SK-N-SH (cell line): ENCODE measurements around the gene NREP. TPM values are rescaled to one million over a fixed set of nuclear protein-coding genes. Genes with fewer than 3 reads are reported as not detected.

Experiments used
- CTCF ChIA-PET: fragments of 300-600, 350-600 bp; formaldehyde crosslinking; extraction: SDS; loops from one replicate; lab custom pipeline; 2021; lab: Yijun Ruan, JAX
- POLR2A ChIA-PET: fragments of 350-600 bp; sonication (Branson Sonifier 250); formaldehyde crosslinking; extraction: SDS; loops from one replicate; lab custom pipeline; 2020; ENCODE audit warnings: antibody characterized with exemption, inconsistent platforms; lab: Yijun Ruan, JAX
- DNase-seq: peaks from one replicate; pipeline ENCODE4 v3.0.0; 2012
- H2AFZ ChIP-seq: fragments of 200-600 bp; sonication (generic); 2 replicates; pipeline ENCODE4 v1.8.1; 2016; ENCODE audit warnings: antibody characterized with exemption, mild to moderate bottlenecking, low read depth
- H3F3A ChIP-seq: fragments of 200-600 bp; sonication (generic); replicated peaks from 2 replicates; pipeline ENCODE3; 2016; ENCODE audit warnings: antibody characterized with exemption, mild to moderate bottlenecking; ENCODE audit not compliant: insufficient read depth
- H3K27ac ChIP-seq, 2 experiments: fragments of 200-500 bp in 1 of 2; fragments of 200-600 bp in 1 of 2; sonication (Bioruptor generic) in 1 of 2; sonication (generic), shearing (Covaris generic) in 1 of 2; 2 replicates each; pipeline versions ENCODE4 v1.5.1 to v1.6.1; 2014 to 2016; ENCODE audit warnings: low read depth in 2 of 2, inconsistent platforms in 1 of 2, low read length in 1 of 2, mild to moderate bottlenecking in 1 of 2, mixed read lengths in 1 of 2
- H3K27me3 ChIP-seq: fragments of 200-600 bp; sonication (generic), shearing (Covaris generic); 2 replicates; pipeline ENCODE4 v1.6.1; 2016; ENCODE audit warnings: mixed run types; ENCODE audit not compliant: insufficient read depth
- H3K36me3 ChIP-seq, 2 experiments: fragments of 200-500 bp in 1 of 2; fragments of 200-600 bp in 1 of 2; sonication (Bioruptor generic) in 1 of 2; sonication (generic) in 1 of 2; replicated peaks in 1 of 2; 2 replicates each; pipeline versions ENCODE3 to v1.5.1; 2014 to 2016; ENCODE audit warnings: low read length in 1 of 2, mild to moderate bottlenecking in 1 of 2; ENCODE audit not compliant: insufficient read depth in 2 of 2, control insufficient read depth in 1 of 2
- H3K4me1 ChIP-seq, 2 experiments: fragments of 200-500 bp in 1 of 2; fragments of 200-600 bp in 1 of 2; sonication (Bioruptor generic) in 1 of 2; sonication (generic), shearing (Covaris generic) in 1 of 2; 2 replicates each; pipeline versions ENCODE4 v1.5.1 to v1.6.1; 2014 to 2016; ENCODE audit warnings: low read depth in 1 of 2, low read length in 1 of 2, mixed run types in 1 of 2; ENCODE audit not compliant: insufficient read depth in 2 of 2, control insufficient read depth in 1 of 2
- H3K4me2 ChIP-seq: fragments of 200-600 bp; sonication (generic), shearing (Covaris generic); 2 replicates; pipeline ENCODE4 v1.6.1; 2017; ENCODE audit warnings: mixed run types
- H3K4me3 ChIP-seq, 2 experiments: fragments of 200-500 bp in 1 of 2; fragments of 200-600 bp in 1 of 2; sonication (Bioruptor generic) in 1 of 2; sonication (generic), shearing (Covaris generic) in 1 of 2; 2 replicates each; pipeline versions ENCODE4 v1.5.1 to v1.8.1; 2014 to 2016; ENCODE audit warnings: low read depth in 2 of 2, inconsistent platforms in 1 of 2, low read length in 1 of 2, mild to moderate bottlenecking in 1 of 2, mixed read lengths in 1 of 2, moderate library complexity in 1 of 2
- H3K79me2 ChIP-seq: fragments of 200-600 bp; sonication (generic); 2 replicates; pipeline ENCODE4 v1.8.1; 2017; ENCODE audit warnings: mild to moderate bottlenecking; ENCODE audit not compliant: insufficient read depth
- H3K9ac ChIP-seq: fragments of 200-600 bp; sonication (generic); 2 replicates; pipeline ENCODE4 v1.6.1; 2017; ENCODE audit warnings: mixed run types
- H3K9me2 ChIP-seq: fragments of 200-600 bp; sonication (generic); 2 replicates; pipeline ENCODE4 v1.6.1; 2017; ENCODE audit warnings: mixed run types
- H3K9me3 ChIP-seq: fragments of 200-600 bp; sonication (generic); 2 replicates; pipeline ENCODE4 v1.6.1; 2017; ENCODE audit warnings: mixed run types, mild to moderate bottlenecking, moderate library complexity
- H4K20me1 ChIP-seq: fragments of 200-600 bp; sonication (generic); 2 replicates; pipeline ENCODE4 v1.6.1; 2017; ENCODE audit warnings: mild to moderate bottlenecking, mixed run types; ENCODE audit not compliant: insufficient read depth
- CHD2 ChIP-seq: fragments of 150-350 bp; IDR thresholded peaks from 2 replicates; pipeline ENCODE4 v1.6.1; 2018; ENCODE audit warnings: low read length; ENCODE audit not compliant: partially characterized antibody
- FOXJ3 ChIP-seq: sonication (generic); formaldehyde crosslinking; IDR thresholded peaks from 2 replicates; pipeline ENCODE4 v1.5.1; 2020; ENCODE audit warnings: mild to moderate bottlenecking, missing genetic modification reagents
- GABPA ChIP-seq: IDR thresholded peaks from 2 replicates; pipeline ENCODE4 v1.4.0; 2012; ENCODE audit warnings: low read depth, mild to moderate bottlenecking
- GATA2 ChIP-seq: sonication (generic); formaldehyde crosslinking; IDR thresholded peaks from 2 replicates; pipeline ENCODE4 v1.5.0; 2020; ENCODE audit warnings: mild to moderate bottlenecking, missing genetic modification reagents
- JUND ChIP-seq: IDR thresholded peaks from 2 replicates; pipeline ENCODE4 v1.4.0; 2012
- MEF2A ChIP-seq: IDR thresholded peaks from 2 replicates; pipeline ENCODE4 v1.4.0; 2012; ENCODE audit warnings: low read depth, borderline replicate concordance
- MXI1 ChIP-seq: IDR thresholded peaks from 2 replicates; pipeline ENCODE4 v1.6.1; 2012; ENCODE audit warnings: mild to moderate bottlenecking, low read depth, low read length, improper control_type of control experiment
- RCOR1 ChIP-seq: fragments of 150-350 bp; IDR thresholded peaks from 2 replicates; pipeline ENCODE4 v1.6.1; 2017; ENCODE audit warnings: antibody characterized with exemption, low read length
- RFX5 ChIP-seq: IDR thresholded peaks from 2 replicates; pipeline ENCODE4 v1.6.1; 2012; ENCODE audit warnings: mild to moderate bottlenecking, improper control_type of control experiment, low read length
- TEAD4 ChIP-seq: IDR thresholded peaks from 2 replicates; pipeline ENCODE4 v1.4.0; 2012; ENCODE audit warnings: mild to moderate bottlenecking, borderline replicate concordance; ENCODE audit not compliant: insufficient read depth
- WGBS: methylation state at CpG from one replicate; pipeline ENCODE4 v1.1.6; 2017; ENCODE audit warnings: low lambda C conversion rate; 5-methylcytosine and 5-hydroxymethylcytosine counted together
- polyA plus RNA-seq, 3 experiments: library from polyadenylated mRNA; depleted of rRNA; stranded (reverse); fragments of >200 nt; gene quantifications; 2 replicates each; pipeline ENCODE4 v1.2.3, GENCODE V29; 2012
- TF ChIP-seq, protein P1 (sequence below): IDR thresholded peaks from 2 replicates; pipeline ENCODE4 v1.6.1; 2012; ENCODE audit warnings: mild to moderate bottlenecking, low read depth, low read length, moderate library complexity
- TF ChIP-seq, protein P2 (sequence below): fragments of 200-600 bp; sonication (generic); IDR thresholded peaks from 2 replicates; pipeline ENCODE4 v1.6.1; 2017; ENCODE audit warnings: antibody characterized with exemption, mild to moderate bottlenecking, moderate library complexity
- TF ChIP-seq, protein P3 (sequence below): fragments of 150-350 bp; IDR thresholded peaks from 2 replicates; pipeline ENCODE4 v1.6.1; 2016; ENCODE audit warnings: mild to moderate bottlenecking, low read depth, low read length
- TF ChIP-seq, protein P4 (sequence below): fragments of 150-350 bp; IDR thresholded peaks from 2 replicates; pipeline ENCODE4 v1.6.1; 2017; ENCODE audit warnings: antibody characterized with exemption, low read length, low read depth, borderline replicate concordance

The NREP gene
- polyA plus RNA-seq, 1 of the 3 experiments (the other 2 are of a cell fraction): 94.4 TPM

- CTCF ChIA-PET: no interaction called here
Observed at GRCh38 chr5:111734013-111734412, 23.0 kb downstream of the NREP start.

GRCh38 chr5:111733571-111733970 lies 23.4 kb downstream of the NREP start:
- H3K9me2 ChIP-seq: no peaks in the 10 kb centered on the region
- H3K27me3 ChIP-seq: no peaks in the 10 kb centered on the region
- H4K20me1 ChIP-seq: peaks cover 4% of the 10 kb centered on the region; the same call in 1 of the 2 replicates
- no peak overlapping the region for H3K9ac ChIP-seq
- no peak overlapping the region for H3K27ac ChIP-seq
- no peak for DNase-seq
- ChIA-PET CTCF (no interaction called here), POLR2A (no interaction called here)
- no peaks in the 10 kb centered on the region for H3K9me3 ChIP-seq
- TF ChIP-seq JUND (no peak), CHD2 (no peak)
- TF ChIP-seq, protein P1, sequence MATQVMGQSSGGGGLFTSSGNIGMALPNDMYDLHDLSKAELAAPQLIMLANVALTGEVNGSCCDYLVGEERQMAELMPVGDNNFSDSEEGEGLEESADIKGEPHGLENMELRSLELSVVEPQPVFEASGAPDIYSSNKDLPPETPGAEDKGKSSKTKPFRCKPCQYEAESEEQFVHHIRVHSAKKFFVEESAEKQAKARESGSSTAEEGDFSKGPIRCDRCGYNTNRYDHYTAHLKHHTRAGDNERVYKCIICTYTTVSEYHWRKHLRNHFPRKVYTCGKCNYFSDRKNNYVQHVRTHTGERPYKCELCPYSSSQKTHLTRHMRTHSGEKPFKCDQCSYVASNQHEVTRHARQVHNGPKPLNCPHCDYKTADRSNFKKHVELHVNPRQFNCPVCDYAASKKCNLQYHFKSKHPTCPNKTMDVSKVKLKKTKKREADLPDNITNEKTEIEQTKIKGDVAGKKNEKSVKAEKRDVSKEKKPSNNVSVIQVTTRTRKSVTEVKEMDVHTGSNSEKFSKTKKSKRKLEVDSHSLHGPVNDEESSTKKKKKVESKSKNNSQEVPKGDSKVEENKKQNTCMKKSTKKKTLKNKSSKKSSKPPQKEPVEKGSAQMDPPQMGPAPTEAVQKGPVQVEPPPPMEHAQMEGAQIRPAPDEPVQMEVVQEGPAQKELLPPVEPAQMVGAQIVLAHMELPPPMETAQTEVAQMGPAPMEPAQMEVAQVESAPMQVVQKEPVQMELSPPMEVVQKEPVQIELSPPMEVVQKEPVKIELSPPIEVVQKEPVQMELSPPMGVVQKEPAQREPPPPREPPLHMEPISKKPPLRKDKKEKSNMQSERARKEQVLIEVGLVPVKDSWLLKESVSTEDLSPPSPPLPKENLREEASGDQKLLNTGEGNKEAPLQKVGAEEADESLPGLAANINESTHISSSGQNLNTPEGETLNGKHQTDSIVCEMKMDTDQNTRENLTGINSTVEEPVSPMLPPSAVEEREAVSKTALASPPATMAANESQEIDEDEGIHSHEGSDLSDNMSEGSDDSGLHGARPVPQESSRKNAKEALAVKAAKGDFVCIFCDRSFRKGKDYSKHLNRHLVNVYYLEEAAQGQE: no peak
- H3K4me2 ChIP-seq: no peak overlapping the region
- peaks cover 8 to 29% of the 10 kb centered on the region in 2 experiments for H3K4me1 ChIP-seq
- peaks cover 78 to 79% of the 10 kb centered on the region in 2 experiments for H3K36me3 ChIP-seq
- no peak overlapping the region for H2AFZ ChIP-seq
- peaks cover 18% of the 10 kb centered on the region for H3F3A ChIP-seq
- H3K79me2 ChIP-seq: peaks cover 25% of the 10 kb centered on the region
- WGBS: 93% methylated on average over 7 of the region's 7 CpGs
- H3K4me3 ChIP-seq: no peak overlapping the region

More at GRCh38 chr5:111734013-111734412, 23.0 kb downstream of the NREP start:
- no peaks in the 10 kb centered on the region for H3K27me3 ChIP-seq
- no peak overlapping the region for H3K9ac ChIP-seq
- H2AFZ ChIP-seq: no peak overlapping the region
- no peak overlapping the region for H3K4me2 ChIP-seq
- H4K20me1 ChIP-seq: peaks cover 4% of the 10 kb centered on the region; the same call in 1 of the 2 replicates
- no peak overlapping the region for H3K4me3 ChIP-seq
- TF ChIP-seq MEF2A (no peak), FOXJ3 (CRISPR knock-in tag) (no peak), TEAD4 (no peak), RCOR1 (no peak), CHD2 (no peak), GABPA (no peak), GATA2 (no peak), MXI1 (no peak), RFX5 (no peak), JUND (no peak)
- TF ChIP-seq, protein P2, sequence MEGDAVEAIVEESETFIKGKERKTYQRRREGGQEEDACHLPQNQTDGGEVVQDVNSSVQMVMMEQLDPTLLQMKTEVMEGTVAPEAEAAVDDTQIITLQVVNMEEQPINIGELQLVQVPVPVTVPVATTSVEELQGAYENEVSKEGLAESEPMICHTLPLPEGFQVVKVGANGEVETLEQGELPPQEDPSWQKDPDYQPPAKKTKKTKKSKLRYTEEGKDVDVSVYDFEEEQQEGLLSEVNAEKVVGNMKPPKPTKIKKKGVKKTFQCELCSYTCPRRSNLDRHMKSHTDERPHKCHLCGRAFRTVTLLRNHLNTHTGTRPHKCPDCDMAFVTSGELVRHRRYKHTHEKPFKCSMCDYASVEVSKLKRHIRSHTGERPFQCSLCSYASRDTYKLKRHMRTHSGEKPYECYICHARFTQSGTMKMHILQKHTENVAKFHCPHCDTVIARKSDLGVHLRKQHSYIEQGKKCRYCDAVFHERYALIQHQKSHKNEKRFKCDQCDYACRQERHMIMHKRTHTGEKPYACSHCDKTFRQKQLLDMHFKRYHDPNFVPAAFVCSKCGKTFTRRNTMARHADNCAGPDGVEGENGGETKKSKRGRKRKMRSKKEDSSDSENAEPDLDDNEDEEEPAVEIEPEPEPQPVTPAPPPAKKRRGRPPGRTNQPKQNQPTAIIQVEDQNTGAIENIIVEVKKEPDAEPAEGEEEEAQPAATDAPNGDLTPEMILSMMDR: no peak
- TF ChIP-seq, protein P3, sequence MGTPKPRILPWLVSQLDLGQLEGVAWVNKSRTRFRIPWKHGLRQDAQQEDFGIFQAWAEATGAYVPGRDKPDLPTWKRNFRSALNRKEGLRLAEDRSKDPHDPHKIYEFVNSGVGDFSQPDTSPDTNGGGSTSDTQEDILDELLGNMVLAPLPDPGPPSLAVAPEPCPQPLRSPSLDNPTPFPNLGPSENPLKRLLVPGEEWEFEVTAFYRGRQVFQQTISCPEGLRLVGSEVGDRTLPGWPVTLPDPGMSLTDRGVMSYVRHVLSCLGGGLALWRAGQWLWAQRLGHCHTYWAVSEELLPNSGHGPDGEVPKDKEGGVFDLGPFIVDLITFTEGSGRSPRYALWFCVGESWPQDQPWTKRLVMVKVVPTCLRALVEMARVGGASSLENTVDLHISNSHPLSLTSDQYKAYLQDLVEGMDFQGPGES: no peak
- TF ChIP-seq, protein P4, sequence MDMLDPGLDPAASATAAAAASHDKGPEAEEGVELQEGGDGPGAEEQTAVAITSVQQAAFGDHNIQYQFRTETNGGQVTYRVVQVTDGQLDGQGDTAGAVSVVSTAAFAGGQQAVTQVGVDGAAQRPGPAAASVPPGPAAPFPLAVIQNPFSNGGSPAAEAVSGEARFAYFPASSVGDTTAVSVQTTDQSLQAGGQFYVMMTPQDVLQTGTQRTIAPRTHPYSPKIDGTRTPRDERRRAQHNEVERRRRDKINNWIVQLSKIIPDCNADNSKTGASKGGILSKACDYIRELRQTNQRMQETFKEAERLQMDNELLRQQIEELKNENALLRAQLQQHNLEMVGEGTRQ: no peak
- H3K4me1 ChIP-seq: peaks cover 8 to 33% of the 10 kb centered on the region in 2 experiments
- WGBS: 97% methylated on average over 5 of the region's 6 CpGs
- POLR2A ChIA-PET: no interaction called here
- peak overlapping the region in 1 of 2 experiments; percentile 28; a peak in 1 of 4 replicates for H3K27ac ChIP-seq
- H3K36me3 ChIP-seq: peaks cover 74 to 79% of the 10 kb centered on the region in 2 experiments
- H3K79me2 ChIP-seq: peaks cover 27% of the 10 kb centered on the region
- H3F3A ChIP-seq: peaks cover 22% of the 10 kb centered on the region
- no peak for DNase-seq
- no peaks in the 10 kb centered on the region for H3K9me3 ChIP-seq
- H3K9me2 ChIP-seq: no peaks in the 10 kb centered on the region
